ENCODE measurements around the gene INSIG2. TPM values are rescaled to one million over a fixed set of nuclear protein-coding genes. Genes with fewer than 3 reads are reported as not detected.

The INSIG2 gene
- total RNA-seq, 1 experiment from 2014 or later, result 8.7 TPM

DNA sequence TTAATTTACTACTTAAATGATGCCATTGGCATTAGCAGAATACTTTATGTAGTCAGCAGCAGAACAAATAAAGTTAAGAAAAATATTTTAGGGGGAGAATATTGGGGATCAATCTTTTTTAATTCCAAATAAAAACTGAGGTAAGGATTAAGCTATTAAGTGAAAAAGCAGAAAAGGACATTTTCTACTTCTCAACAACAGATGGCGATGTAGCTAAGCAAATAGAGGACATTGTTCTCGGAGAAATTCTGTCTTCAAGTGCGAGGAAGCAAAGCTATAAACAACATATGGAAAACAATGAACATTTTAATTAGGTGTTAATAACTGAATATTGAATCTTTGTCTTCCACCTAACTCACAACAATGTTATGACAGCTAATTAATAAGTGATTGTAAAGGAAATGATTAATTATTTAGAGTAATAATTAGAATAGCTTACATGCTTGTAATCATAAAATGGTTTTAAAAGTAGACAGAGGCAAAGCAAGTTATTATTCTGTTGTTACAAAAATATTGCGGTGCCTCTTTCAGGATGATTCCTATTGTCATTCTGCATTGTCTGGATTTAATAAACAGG, 41.5 kb upstream of the INSIG2 start:
- DNase-seq, result no peak
- H2BK120ac ChIP-seq (ENCODE audit: low read depth, low read length, poor library complexity, severe bottlenecking), result no peak overlapping the region
- no peak overlapping the region for H3K4ac ChIP-seq (ENCODE audit: low read depth, low read length)
- H3K9ac ChIP-seq (ENCODE audit: extremely low read depth, insufficient read length, low read length), result no peak overlapping the region
- H3K23ac ChIP-seq (ENCODE audit: insufficient read length, low read depth, low read length), result no peak overlapping the region
- no peaks in the 10 kb centered on the region for H3K27me3 ChIP-seq (ENCODE audit: insufficient read depth, low read length)
- TF ChIP-seq, protein P1, sequence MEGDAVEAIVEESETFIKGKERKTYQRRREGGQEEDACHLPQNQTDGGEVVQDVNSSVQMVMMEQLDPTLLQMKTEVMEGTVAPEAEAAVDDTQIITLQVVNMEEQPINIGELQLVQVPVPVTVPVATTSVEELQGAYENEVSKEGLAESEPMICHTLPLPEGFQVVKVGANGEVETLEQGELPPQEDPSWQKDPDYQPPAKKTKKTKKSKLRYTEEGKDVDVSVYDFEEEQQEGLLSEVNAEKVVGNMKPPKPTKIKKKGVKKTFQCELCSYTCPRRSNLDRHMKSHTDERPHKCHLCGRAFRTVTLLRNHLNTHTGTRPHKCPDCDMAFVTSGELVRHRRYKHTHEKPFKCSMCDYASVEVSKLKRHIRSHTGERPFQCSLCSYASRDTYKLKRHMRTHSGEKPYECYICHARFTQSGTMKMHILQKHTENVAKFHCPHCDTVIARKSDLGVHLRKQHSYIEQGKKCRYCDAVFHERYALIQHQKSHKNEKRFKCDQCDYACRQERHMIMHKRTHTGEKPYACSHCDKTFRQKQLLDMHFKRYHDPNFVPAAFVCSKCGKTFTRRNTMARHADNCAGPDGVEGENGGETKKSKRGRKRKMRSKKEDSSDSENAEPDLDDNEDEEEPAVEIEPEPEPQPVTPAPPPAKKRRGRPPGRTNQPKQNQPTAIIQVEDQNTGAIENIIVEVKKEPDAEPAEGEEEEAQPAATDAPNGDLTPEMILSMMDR (conservative IDR thresholded peaks at IDR 0.05), result peak; percentile 75
- no peak overlapping the region for H2BK12ac ChIP-seq (ENCODE audit: insufficient read length, low read depth, low read length)
- no peaks in the 10 kb centered on the region for H3K9me3 ChIP-seq (ENCODE audit: control insufficient read depth, low read depth, low read length)
- no peak overlapping the region for H3K27ac ChIP-seq (ENCODE audit: insufficient read length, low read depth, low read length)
- Mint-ChIP-seq H3K36me3 (ENCODE audit: insufficient read depth in 1 of 3, low read depth in 3 of 3) (no peaks in the 10 kb centered on the region), H3K9me3 (no peaks in the 10 kb centered on the region), H3K4me3 (no peak overlapping the region), H3K27ac (no peak overlapping the region), H3K27me3 (ENCODE audit: low read depth) (peaks cover 10% of the 10 kb centered on the region), H3K4me1 (peaks cover 5 to 8% of the 10 kb centered on the region in 2 experiments)
- H4K91ac ChIP-seq (ENCODE audit: insufficient read length, low read depth, low read length), result no peak overlapping the region
- no peak overlapping the region for H3K14ac ChIP-seq (ENCODE audit: insufficient read depth, low read length)
- no peak overlapping the region for H4K8ac ChIP-seq (replicated peaks; ENCODE audit: insufficient read length, low read depth, low read length)
- no CpG with 5 or more reads among the region's 4 CpGs for WGBS (ENCODE audit: extremely low coverage, insufficient read length, low lambda C conversion rate)
- H3K23me2 ChIP-seq (ENCODE audit: insufficient read length, low read depth, low read length, poor library complexity, severe bottlenecking), result no peaks in the 10 kb centered on the region
- H2AFZ ChIP-seq (ENCODE audit: low read length), result no peak overlapping the region
- H3K56ac ChIP-seq (ENCODE audit: insufficient read length, low read depth, low read length), result no peak overlapping the region
- no peak overlapping the region for H3K4me2 ChIP-seq (ENCODE audit: insufficient read depth, insufficient read length, low read length)
- H2BK20ac ChIP-seq (ENCODE audit: low read depth, low read length, poor library complexity, severe bottlenecking), result no peak overlapping the region
- no peak overlapping the region for H2BK15ac ChIP-seq (ENCODE audit: low read depth, low read length)
- no peak overlapping the region for H3T11ph ChIP-seq (ENCODE audit: low read length)
- no peaks in the 10 kb centered on the region for H3K79me1 ChIP-seq (ENCODE audit: insufficient read depth, low read depth, low read length, poor library complexity, severe bottlenecking)
- no peak overlapping the region for H2BK5ac ChIP-seq (ENCODE audit: insufficient read length, low read length)
- H2AK5ac ChIP-seq (ENCODE audit: insufficient read length, low read length), result no peak overlapping the region
- no peaks in the 10 kb centered on the region for H3K4me1 ChIP-seq (ENCODE audit: insufficient read depth, low read length)
- no peak overlapping the region for H3K18ac ChIP-seq (ENCODE audit: insufficient read length, low read depth, low read length)
- no peaks in the 10 kb centered on the region for H3K79me2 ChIP-seq (ENCODE audit: insufficient read depth, low read length)
- no peak overlapping the region for H4K5ac ChIP-seq (ENCODE audit: insufficient read length, low read depth, low read length)
- H4K20me1 ChIP-seq (ENCODE audit: control insufficient read depth, insufficient read depth, insufficient read length), result no peaks in the 10 kb centered on the region

All from H9 (cell line).